Hepatocyte (in vitro differentiated cells): ENCODE measurements around the gene AGGF1. TPM values are rescaled to one million over a fixed set of nuclear protein-coding genes. Genes with fewer than 3 reads are reported as not detected.

Source experiments
- DNase-seq: peaks from one replicate; pipeline ENCODE4 v3.0.0-alpha.2; 2016; ENCODE audit warnings: low spot score
- H2AFZ ChIP-seq: fragments of 200-600 bp; sonication (generic); 2 replicates; pipeline ENCODE4 v1.6.0; 2016; ENCODE audit warnings: antibody characterized with exemption, mild to moderate bottlenecking
- H3K27ac ChIP-seq: fragments of 200-600 bp; sonication (generic); 2 replicates; pipeline ENCODE4 v1.5.1; 2016; ENCODE audit warnings: mild to moderate bottlenecking
- H3K27me3 ChIP-seq: fragments of 200-600 bp; sonication (generic); 2 replicates; pipeline ENCODE4 v1.6.1; 2016
- H3K36me3 ChIP-seq: fragments of 200-600 bp; sonication (generic); replicated peaks from 2 replicates; pipeline ENCODE4 v1.5.1; 2016; ENCODE audit warnings: low read depth; ENCODE audit not compliant: insufficient read depth
- H3K4me1 ChIP-seq: fragments of 200-600 bp; sonication (generic); 2 replicates; pipeline ENCODE4 v1.5.1; 2016; ENCODE audit warnings: mild to moderate bottlenecking, moderate library complexity; ENCODE audit not compliant: insufficient read depth
- H3K4me2 ChIP-seq: fragments of 200-600 bp; sonication (generic); 2 replicates; pipeline ENCODE4 v1.6.0; 2016
- H3K4me3 ChIP-seq: fragments of 200-600 bp; sonication (generic); 2 replicates; pipeline ENCODE4 v1.5.1; 2016; ENCODE audit warnings: mild to moderate bottlenecking
- H3K79me2 ChIP-seq: fragments of 200-600 bp; sonication (generic); 2 replicates; pipeline ENCODE4 v1.6.0; 2017; ENCODE audit warnings: mild to moderate bottlenecking
- H3K9me2 ChIP-seq: fragments of 200-600 bp; sonication (generic); replicated peaks from 2 replicates; pipeline ENCODE4 v1.6.0; 2017; ENCODE audit warnings: mild to moderate bottlenecking; ENCODE audit not compliant: insufficient read depth
- H3K9me3 ChIP-seq: fragments of 200-600 bp; sonication (generic); 2 replicates; pipeline ENCODE4 v1.5.1; 2016; ENCODE audit warnings: low read depth, mild to moderate bottlenecking
- H4K20me1 ChIP-seq: fragments of 200-600 bp; sonication (generic); 2 replicates; pipeline ENCODE4 v1.6.0; 2016; ENCODE audit warnings: mild to moderate bottlenecking; ENCODE audit not compliant: insufficient read depth, poor library complexity, severe bottlenecking
- EZH2 ChIP-seq: fragments of 200-600 bp; sonication (generic); IDR thresholded peaks from 2 replicates; pipeline ENCODE4 v1.6.1; 2016; ENCODE audit warnings: antibody characterized with exemption, mild to moderate bottlenecking, borderline replicate concordance
- EZH2phosphoT487 ChIP-seq: fragments of 200-600 bp; sonication (generic); IDR thresholded peaks from one replicate; pipeline ENCODE4 v1.6.1; 2018; ENCODE audit warnings: antibody characterized with exemption, mild to moderate bottlenecking, low read depth, moderate library complexity; ENCODE audit not compliant: unreplicated experiment, severe bottlenecking
- WGBS: methylation state at CpG from one replicate; pipeline ENCODE4 v1.1.6; 2016; ENCODE audit warnings: low lambda C conversion rate; ENCODE audit errors: missing lambda C conversion rate; 5-methylcytosine and 5-hydroxymethylcytosine counted together
- polyA plus RNA-seq: library from polyadenylated mRNA; unstranded; fragments of >200 nt; fragmentation: Nextera tagmentation; extraction: Ambion mirVana; gene quantifications from 2 replicates; pipeline ENCODE4 v1.2.1, GENCODE V29; 2016
- total RNA-seq: library from RNA; depleted of rRNA; stranded (reverse); fragments of >200 nt; gene quantifications from 2 replicates; pipeline ENCODE4 v1.2.3, GENCODE V29; 2014
- TF ChIP-seq, protein P1 (sequence below): fragments of 200-600 bp; sonication (generic); IDR thresholded peaks from 2 replicates; pipeline ENCODE4 v1.5.1; 2016; ENCODE audit warnings: antibody characterized with exemption, mild to moderate bottlenecking; ENCODE audit not compliant: poor library complexity

The AGGF1 gene
- total and polyA plus RNA-seq, 2 experiments from 2014 or later = 17.3 to 32.0 TPM

DNA sequence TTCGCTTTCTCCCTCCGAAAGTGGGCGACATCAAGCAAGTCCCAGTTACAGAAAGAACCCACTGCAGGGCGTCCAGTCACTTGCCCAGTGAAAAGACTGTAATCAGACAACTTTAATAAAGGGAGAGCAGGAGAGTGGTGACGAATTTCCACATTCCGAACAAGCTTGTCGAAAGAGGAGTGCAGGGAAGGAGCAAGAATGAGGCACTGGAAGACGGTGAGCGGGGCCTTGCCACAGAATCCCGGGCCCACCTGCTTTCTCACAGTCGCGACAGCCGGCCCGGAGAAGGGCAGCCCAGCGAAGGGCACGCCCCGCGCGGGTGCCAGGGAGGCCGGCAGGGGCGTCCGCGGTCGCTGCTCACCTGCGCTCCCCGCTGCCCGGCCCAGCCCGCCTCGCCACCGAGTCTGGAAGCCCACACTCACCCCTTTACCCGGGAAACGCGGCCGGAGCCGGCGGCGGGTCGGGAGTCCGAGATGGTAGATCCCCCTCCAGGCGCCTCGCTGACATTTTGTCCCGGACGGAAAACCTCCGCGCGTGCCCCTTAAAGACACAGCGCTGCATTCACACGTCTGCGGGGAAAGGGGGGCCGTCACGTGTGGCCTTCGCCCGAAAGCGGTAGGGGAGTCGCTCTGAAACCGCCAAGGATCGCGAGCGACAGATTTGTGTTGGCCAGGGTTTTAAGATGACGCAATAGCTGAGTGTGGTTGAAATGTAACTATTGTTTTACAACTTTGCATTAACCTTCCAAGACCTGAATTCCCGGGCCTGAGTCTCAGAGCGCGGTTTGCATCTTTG is 56.7 kb downstream of the AGGF1 start, which contains the start of gene ZBED3:
Gene ZBED3, minus strand, starts transcription at position 597 of the 795 bp plus-strand sequence. CDS start 9,407 bp downstream, outside the sequence.
- Histone ChIP-seq H3K4me2 (peak within 1 kb of the TSS; percentile 80), H3K27me3 (no peaks in the 10 kb centered on the region), H3K4me3 (peak within 1 kb of the TSS; percentile 69), H3K79me2 (peaks cover 40% of the 10 kb centered on the region), H3K36me3 (no peaks in the 10 kb centered on the region), H3K4me1 (peaks cover 13% of the 10 kb centered on the region), H3K27ac (peak within 1 kb of the TSS; percentile 99), H3K9me3 (no peaks in the 10 kb centered on the region), H4K20me1 (peaks cover 4% of the 10 kb centered on the region), H3K9me2 (no peaks in the 10 kb centered on the region), H2AFZ (peak within 1 kb of the TSS; percentile 93)
- TF ChIP-seq, protein P1, sequence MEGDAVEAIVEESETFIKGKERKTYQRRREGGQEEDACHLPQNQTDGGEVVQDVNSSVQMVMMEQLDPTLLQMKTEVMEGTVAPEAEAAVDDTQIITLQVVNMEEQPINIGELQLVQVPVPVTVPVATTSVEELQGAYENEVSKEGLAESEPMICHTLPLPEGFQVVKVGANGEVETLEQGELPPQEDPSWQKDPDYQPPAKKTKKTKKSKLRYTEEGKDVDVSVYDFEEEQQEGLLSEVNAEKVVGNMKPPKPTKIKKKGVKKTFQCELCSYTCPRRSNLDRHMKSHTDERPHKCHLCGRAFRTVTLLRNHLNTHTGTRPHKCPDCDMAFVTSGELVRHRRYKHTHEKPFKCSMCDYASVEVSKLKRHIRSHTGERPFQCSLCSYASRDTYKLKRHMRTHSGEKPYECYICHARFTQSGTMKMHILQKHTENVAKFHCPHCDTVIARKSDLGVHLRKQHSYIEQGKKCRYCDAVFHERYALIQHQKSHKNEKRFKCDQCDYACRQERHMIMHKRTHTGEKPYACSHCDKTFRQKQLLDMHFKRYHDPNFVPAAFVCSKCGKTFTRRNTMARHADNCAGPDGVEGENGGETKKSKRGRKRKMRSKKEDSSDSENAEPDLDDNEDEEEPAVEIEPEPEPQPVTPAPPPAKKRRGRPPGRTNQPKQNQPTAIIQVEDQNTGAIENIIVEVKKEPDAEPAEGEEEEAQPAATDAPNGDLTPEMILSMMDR = peak; percentile 24
- TF ChIP-seq EZH2phosphoT487 (no peak), EZH2 (no peak)
- peak; percentile 89 for DNase-seq
- WGBS = 2% methylated on average over 35 of the region's 63 CpGs

DNA sequence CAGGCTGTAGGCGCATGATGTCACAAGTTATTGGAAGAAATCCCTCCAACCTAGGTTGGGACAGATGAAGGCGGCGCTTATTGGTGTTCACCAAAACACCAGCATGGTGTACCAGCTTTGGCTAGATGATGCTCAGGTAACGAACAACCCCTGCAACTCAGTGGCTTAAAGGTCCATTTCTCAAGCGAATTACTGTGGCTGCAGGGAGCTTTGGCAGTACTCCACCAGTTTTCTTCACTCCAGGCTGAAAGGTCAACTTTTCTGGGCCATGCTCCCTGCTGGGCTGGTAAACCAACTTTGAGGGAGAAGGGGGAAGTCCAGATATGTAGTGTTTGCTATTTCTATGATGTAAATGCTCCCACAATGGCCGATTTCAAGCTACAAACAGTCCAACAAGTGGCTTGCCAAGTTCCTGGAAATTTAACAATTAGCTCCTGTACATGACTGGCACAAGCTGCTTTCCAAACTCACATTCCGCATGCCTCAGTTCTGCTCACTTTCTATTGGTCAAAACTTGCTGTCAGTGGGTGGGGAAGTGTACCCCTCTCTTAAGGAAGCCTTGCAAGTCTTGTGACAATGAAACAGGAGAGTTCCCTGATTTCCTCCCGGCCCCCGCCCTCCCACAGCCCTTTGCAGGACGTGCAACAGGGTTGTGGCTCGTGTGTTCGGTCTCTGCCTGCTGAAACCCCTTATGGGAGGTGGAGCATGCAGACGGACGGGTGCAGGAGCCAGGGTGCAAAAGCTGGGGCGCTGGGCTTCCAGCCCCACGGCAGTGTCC is 57.5 kb downstream of the AGGF1 start:
- no peaks in the 10 kb centered on the region for H3K36me3 ChIP-seq
- no peaks in the 10 kb centered on the region for H3K27me3 ChIP-seq
- H3K79me2 ChIP-seq = peaks cover 32% of the 10 kb centered on the region
- no peaks in the 10 kb centered on the region for H3K9me2 ChIP-seq
- peak overlapping the region; percentile 93 for H2AFZ ChIP-seq
- peak overlapping the region; percentile 69 for H3K4me3 ChIP-seq
- no peaks in the 10 kb centered on the region for H3K9me3 ChIP-seq
- H3K27ac ChIP-seq = peak overlapping the region; percentile 99
- no peak for TF ChIP-seq EZH2phosphoT487
- no peak for TF ChIP-seq EZH2
- TF ChIP-seq, protein P1 = no peak
- peak; percentile 32 for DNase-seq
- peaks cover 13% of the 10 kb centered on the region for H3K4me1 ChIP-seq
- 36% methylated on average over 16 of the region's 16 CpGs for WGBS
- H4K20me1 ChIP-seq = no peaks in the 10 kb centered on the region
- peak overlapping the region; percentile 80 for H3K4me2 ChIP-seq

DNA sequence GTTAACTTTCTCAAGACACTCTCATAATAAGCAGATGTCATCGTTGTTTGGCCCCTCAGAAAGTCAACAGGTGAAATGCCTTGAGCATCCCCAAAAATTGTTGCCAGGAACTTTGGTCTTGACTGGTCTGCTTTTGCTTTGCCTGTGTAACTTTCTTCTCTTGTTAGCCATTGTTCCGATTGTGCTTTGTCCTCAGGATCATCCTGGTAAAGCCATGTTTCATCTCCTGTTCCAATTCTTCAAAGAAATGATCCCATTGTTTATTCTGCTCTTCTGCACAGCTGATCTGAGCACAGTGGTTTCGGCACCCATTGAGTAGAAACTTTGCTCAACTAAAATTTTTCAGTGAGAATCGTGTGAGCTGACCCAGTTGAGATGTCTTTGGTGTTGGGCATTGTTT is 65.0 kb downstream of the AGGF1 start:
- no peak for TF ChIP-seq EZH2
- TF ChIP-seq EZH2phosphoT487 = no peak
- TF ChIP-seq, protein P1 = no peak
- H3K9me3 ChIP-seq = no peaks in the 10 kb centered on the region
- H3K9me2 ChIP-seq = no peaks in the 10 kb centered on the region
- no peak for DNase-seq
- H3K79me2 ChIP-seq = no peaks in the 10 kb centered on the region
- no peak overlapping the region for H3K27ac ChIP-seq
- WGBS = 97% methylated on average over 4 of the region's 4 CpGs
- no peaks in the 10 kb centered on the region for H4K20me1 ChIP-seq
- no peaks in the 10 kb centered on the region for H3K4me1 ChIP-seq
- H2AFZ ChIP-seq = no peak overlapping the region
- no peak overlapping the region for H3K4me2 ChIP-seq
- H3K4me3 ChIP-seq = no peak overlapping the region
- H3K36me3 ChIP-seq = no peaks in the 10 kb centered on the region
- H3K27me3 ChIP-seq = no peaks in the 10 kb centered on the region
